ENCODE data around the gene PCLAF. TPM values are rescaled to one million over a fixed set of nuclear protein-coding genes. Genes with fewer than 3 reads are reported as not detected.
A peak's percentile ranks its signal among the peaks of the same experiment; 100 is the strongest.

Gene PCLAF
- total and polyA plus RNA-seq, 2 of the 13 experiments (the other 11 are each of a cell fraction or from before 2014, with no cell fraction given) = 98.6 to 98.9 TPM

DNA sequence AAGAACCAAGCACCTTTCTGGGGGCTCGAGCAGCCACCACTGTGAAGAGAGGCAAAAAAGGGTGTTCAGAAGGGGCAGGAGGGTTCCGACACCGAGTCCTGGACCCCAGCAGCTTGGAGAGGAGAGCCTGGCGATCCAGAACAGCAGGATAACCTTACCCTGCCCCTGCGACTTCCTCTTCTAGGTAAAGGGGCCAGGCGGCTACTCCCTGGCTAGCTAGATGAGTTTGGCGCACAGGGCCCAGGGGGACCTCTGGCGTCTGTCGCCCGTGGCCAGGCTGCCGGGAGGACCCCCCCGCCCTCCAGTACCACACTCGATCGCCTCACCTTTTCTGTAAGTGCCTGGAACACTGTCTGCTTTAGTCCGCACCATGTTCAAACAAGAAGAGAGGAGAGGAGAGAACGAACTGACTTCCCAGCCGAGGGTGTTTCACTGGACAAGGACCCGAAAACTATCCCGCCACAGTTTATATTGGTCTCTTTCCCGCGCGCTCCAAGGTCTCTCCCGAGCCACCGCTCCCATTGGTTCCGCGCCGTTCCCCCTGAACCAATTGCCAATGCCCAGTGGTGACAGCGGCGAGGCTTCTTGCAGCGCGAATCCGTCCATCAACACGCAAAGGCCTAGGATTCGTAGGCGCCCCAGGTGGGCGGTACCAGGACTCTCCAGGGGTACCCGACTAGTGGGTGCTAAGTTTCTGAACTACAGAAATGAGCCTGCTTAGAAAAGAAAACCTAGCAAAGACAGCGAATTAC is at the start of gene PCLAF (continued):
- TF ChIP-seq, protein P1, sequence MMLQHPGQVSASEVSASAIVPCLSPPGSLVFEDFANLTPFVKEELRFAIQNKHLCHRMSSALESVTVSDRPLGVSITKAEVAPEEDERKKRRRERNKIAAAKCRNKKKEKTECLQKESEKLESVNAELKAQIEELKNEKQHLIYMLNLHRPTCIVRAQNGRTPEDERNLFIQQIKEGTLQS (CRISPR knock-in tag; IDR thresholded peaks at IDR 0.05) = no peak
- TF ChIP-seq HDAC1 (CRISPR knock-in tag; IDR thresholded peaks at IDR 0.05) = peak; percentile 69
- TF ChIP-seq ZNF136 (CRISPR knock-in tag; IDR thresholded peaks at IDR 0.05; ENCODE audit: low read depth) = peak; percentile 67; the same call in 1 of the 2 replicates
- TF ChIP-seq ONECUT2 (CRISPR knock-in tag; IDR thresholded peaks at IDR 0.05) = no peak; the same call in 1 of the 2 replicates
- TF ChIP-seq RAD21 (CRISPR knock-in tag; IDR thresholded peaks at IDR 0.05) = peak; percentile 46; the same call in 1 of the 2 replicates
- TF ChIP-seq ELF1 (CRISPR knock-in tag; IDR thresholded peaks at IDR 0.05) = no peak
- TF ChIP-seq GLMP (CRISPR knock-in tag; IDR thresholded peaks at IDR 0.05; ENCODE audit: borderline replicate concordance) = no peak
- TF ChIP-seq NBN (conservative IDR thresholded peaks at IDR 0.05) = no peak
- TF ChIP-seq ZNF577 (CRISPR knock-in tag; IDR thresholded peaks at IDR 0.05; ENCODE audit: borderline replicate concordance, low read depth) = no peak
- no peak for TF ChIP-seq CHCHD3 (CRISPR knock-in tag; IDR thresholded peaks at IDR 0.05)
- peak; percentile 53; the same call in 1 of the 2 replicates for TF ChIP-seq ZNF501 (CRISPR knock-in tag; IDR thresholded peaks at IDR 0.05)
- TF ChIP-seq BRF2 (CRISPR knock-in tag; IDR thresholded peaks at IDR 0.05) = peak; percentile 65; the same call in 1 of the 2 replicates
- peak; percentile 26 for TF ChIP-seq YEATS2 (CRISPR knock-in tag; IDR thresholded peaks at IDR 0.05; ENCODE audit: borderline replicate concordance)
- no peak for TF ChIP-seq ZFP36L1 (CRISPR knock-in tag; IDR thresholded peaks at IDR 0.05)
- TF ChIP-seq, protein P2, sequence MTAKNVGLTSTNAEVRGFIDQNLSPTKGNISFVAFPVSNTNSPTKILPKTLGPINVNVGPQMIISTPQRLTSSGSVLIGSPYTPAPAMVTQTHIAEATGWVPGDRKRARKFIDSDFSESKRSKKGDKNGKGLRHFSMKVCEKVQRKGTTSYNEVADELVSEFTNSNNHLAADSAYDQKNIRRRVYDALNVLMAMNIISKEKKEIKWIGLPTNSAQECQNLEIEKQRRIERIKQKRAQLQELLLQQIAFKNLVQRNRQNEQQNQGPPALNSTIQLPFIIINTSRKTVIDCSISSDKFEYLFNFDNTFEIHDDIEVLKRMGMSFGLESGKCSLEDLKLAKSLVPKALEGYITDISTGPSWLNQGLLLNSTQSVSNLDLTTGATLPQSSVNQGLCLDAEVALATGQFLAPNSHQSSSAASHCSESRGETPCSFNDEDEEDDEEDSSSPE (CRISPR knock-in tag; IDR thresholded peaks at IDR 0.05) = peak; percentile 99
- peak; percentile 31 for TF ChIP-seq MED8 (CRISPR knock-in tag; IDR thresholded peaks at IDR 0.05; ENCODE audit: insufficient replicate concordance)
- TF ChIP-seq ZUFSP (CRISPR knock-in tag; IDR thresholded peaks at IDR 0.05; ENCODE audit: borderline replicate concordance) = no peak
- TF ChIP-seq LRRFIP1 (CRISPR knock-in tag; conservative IDR thresholded peaks at IDR 0.05) = no peak
- TF ChIP-seq JDP2 (CRISPR knock-in tag; IDR thresholded peaks at IDR 0.05; ENCODE audit: borderline replicate concordance) = no peak
- TF ChIP-seq TFDP1 (CRISPR knock-in tag; IDR thresholded peaks at IDR 0.05; ENCODE audit: borderline replicate concordance) = peak; percentile 98

Data from HepG2 (cell line).